NCI-H82 treated with DMSO at 0.1 percent for 48 hours (cell line): ENCODE measurements around the gene TBC1D1.

ENCODE experiments used
- DNase-seq: peaks from one replicate; lab custom pipeline; 2025; ENCODE audit not compliant: unreplicated experiment; lab: John Stamatoyannopoulos, UW

TBC1D1 gene

DNA sequence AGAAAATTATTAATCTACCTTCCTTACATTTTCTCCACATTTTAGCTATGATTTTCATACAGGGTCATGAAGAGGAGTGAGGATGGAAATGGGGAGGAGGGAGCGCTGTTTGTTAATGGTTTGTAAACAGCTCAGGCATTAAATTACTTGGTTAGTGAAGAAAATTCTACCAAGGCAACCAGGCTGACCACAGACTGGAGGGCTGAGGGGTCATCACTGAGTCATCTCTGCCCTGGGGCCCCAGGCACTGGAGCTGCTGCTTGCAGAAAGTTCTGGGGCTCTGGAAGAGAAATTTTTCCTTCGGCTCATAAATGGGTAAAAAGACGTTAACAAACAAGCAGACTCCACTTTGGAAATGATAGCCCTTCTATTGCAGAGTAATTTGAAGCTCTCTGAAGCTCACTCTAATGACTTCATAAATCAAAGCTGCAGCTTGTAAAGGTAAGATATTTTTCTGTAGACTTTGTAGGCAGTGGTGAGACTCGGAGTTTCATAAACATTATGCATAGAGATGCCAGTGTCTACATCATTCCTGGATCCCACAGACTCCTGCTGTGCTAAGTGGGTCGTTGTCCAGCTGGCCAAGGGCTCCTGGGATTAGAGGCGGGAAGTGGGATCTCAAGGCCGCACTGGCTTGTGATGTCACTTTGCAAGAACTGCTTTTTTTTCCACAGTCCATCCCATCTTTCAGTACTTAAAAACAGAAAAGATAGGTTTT lies 228.9 kb downstream of the TBC1D1 start:
- DNase-seq: no peak

DNA sequence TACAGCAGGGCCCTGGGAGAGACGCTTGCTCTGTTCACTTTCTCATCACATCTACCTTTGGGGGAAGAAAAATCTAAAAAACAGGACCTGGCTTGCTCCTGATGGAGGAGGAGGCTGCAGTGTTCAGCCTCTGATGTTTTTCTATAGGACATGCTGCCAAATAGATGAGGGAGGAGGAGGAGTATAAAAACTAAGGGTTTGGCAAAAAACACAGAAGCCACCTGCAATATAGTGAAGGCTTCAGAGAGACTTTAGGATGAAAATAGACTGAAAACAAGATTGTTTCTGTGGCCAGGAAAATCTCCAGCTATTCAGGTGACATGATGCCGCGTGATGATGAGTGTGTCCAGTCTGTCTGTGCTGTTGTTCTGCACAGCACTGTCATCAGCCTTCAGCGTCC lies 229.9 kb downstream of the TBC1D1 start:
- no peak for DNase-seq

DNA sequence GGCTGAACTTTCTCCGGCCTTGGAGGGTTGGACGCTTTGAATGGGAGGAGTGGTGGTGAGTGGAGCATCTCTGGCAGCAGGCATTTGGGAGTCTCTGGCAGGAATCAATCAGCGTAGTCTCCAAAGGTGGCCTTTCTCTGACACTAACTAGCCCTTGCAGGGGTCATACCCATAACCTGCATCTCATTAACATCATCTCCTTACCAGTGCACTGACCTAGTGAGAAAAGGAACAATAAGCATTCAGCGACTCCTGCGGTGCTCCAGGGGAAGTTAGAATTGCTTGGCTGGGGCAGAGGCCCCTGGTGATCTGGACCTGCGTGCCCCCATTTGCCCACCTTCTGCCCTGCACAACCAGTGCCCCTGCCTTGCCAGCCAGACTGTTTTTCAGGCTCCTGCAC lies 231.2 kb downstream of the TBC1D1 start:
- DNase-seq: no peak

DNA sequence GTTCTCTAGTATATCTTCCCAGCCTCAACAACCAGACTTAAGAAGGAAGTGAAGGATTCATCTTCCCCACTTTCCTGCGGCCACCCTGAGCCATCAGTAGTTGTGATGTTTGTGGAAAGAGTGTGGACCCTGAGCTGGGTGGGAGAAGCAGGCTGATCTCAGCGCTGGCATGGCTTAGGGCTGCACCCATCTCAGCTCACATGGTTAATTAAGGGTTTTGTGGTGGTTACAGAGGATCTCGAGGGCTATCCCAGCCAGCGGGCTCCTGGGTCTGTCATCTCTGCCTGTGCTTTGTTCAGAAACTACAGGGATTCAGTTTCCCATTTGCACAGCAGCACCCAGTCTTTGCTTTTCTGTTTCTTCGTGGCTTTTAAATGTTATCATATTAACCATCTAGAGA lies 232.7 kb downstream of the TBC1D1 start:
- no peak for DNase-seq

DNA sequence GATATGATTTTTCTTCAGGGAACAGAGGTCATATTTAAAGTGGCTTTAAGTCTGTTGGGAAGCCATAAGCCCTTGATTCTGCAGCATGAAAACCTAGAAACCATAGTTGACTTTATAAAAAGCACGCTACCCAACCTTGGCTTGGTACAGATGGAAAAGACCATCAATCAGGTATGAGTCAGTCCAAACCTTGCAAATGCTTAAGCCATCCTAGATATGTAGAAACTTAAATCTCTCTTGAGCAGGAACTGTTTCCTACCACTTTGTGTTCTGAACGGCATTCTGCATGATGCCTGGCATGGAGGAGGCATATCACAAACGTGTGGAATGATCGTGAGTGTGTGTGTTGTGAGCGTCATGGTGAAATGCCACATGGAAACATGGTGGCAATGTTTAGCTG lies 234.1 kb downstream of the TBC1D1 start:
- DNase-seq: no peak

DNA sequence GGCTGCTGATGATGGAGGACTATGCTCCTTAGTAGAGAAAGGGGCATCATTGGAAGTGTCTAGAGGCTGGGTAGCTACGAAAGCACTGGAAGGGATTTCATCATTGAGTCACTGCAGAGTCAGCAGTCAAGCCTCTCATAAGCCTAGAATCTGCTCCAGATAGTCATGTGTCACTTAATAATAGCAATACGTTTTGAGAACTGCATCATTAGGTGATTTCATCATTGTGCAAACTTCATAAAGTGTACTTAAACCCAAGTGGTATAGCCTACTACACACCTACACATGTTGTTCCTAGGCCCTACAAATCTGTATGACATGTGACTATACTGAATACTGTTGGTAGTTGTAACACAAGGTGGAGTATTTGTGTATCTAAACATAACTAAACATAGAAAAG lies 234.9 kb downstream of the TBC1D1 start:
- DNase-seq: no peak

DNA sequence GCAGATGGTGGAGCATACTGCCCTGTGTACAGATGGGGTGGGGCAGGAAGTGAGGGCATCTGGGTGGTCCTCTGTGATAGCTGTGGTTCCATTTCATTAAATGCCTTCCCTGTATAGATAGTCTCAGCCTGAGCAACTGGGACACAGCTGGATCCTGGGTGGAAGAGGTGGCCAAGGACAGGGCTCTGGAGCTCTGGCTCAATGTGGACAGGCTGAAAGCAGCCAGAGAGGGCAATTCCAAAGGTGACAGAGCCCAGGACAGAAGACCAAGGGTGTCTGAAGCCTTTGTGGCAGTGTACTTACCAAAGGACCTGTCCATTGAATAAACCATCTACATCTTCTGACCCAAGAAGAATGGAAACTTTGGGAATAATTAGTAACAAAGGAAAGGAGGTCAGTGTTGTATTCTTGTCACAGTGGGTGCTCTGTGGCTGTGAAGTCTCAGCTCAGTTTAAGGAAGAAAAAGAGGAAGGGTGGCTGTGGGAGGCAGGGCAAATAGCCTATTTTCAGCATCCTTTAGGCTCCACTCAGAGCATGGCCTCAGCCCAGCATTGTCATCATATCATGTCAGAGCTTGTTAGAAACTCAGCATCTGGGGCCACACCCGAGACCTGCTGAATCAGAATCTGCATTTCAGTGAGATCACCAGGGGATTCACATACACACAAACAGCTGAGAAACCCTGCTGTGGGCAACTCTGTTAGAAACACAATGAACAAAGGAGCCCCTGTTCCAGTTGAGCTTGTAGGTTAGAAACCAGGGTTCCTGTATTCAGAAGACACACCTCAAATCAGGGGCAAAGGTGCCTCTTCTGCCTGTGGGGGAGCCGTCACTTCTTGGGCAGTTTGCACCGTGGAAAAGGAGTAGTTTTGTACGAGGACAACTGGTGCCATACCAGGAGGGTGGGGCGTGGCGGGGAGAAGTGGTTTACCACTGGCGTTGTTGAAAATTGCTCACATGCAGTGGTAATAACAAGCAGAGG lies 237.9 kb downstream of the TBC1D1 start:
- DNase-seq: no peak

DNA sequence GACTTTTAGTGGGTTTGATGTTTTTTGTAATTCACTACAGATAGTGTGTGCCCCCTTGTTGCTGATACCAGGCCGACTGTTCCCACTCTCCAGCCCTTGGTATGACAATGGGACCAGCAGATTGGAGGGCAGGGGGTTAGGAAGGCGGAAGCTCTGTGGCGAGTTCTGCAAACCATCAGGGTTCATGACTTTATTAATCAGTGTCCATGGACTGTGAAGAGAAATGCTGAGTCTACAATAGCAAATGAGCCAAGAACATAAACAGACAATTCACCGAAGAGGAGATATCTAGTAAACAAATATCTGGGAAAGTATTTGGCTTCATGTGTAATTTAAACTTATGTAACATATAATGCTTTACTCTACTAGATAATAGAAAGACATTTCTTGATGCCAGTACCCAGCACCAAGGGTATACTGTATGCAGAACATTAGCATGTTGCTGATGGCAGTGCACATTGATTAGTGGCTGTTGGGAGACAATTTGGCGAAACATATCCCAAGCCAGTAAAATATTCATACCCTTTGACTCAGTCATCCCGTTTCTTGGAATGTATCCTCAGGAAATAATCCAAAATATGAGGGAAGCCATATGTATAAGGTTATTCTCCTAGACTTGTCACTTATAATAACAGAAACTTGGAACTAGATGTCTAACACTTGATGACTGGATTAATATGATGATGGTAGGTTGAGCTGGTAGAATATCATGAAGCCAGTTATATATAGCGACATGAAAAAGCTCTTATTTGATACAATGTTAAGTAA lies 238.8 kb downstream of the TBC1D1 start:
- no peak for DNase-seq

DNA sequence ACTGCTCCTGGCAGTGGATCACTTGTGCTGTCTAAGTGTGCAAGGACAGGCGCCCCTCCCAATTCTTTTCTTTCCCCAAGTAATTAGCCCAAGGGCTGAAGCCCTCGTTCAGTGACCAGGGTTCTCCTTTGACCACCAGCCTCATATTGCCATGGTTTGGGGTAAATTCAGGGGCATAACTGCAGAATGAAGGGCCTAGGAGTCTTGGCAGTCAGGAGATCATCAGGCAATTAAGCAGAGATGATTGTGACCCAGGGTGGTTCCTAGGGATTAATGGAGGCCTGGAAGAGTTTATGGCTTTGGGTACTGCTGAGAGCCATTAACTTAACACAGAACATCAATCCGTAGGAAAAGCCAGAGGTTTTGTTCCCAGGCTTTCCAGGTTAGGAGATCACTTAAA lies 240.0 kb downstream of the TBC1D1 start:
- DNase-seq: peak; percentile 11

DNA sequence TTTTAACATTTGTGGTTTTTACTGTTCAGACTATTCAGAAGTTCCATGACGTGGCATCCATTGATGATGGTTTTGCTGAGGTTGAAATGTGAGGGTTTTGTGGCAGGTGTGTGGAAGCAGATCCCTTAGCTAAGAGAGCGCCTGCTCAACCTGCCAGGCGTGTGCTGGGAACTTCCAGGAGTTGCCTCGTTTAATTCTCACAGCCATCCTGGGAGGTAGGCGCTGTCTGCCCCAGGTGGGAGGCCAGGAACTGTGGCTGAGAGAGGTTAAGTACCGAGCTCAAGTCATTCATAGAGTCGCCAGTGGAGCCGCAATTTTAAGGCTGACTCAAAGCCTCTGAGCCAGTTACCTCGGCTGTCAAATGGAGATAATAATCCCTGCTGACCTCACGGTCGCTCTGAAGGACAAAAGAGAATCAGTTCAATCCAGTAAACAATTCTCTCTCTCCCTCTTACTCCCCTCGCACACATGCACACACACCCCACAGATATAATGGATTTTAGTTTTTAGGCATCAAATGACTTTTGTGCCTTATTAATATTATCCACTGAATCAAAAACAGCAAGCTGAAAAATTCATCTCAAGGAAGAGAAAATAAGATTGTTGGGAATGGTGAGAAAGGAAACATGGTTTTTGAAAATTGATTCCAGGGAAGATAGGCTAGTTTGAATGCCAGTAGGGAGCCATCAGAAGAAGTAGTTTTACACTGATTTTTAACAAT lies 240.6 kb downstream of the TBC1D1 start:
- no peak for DNase-seq

DNA sequence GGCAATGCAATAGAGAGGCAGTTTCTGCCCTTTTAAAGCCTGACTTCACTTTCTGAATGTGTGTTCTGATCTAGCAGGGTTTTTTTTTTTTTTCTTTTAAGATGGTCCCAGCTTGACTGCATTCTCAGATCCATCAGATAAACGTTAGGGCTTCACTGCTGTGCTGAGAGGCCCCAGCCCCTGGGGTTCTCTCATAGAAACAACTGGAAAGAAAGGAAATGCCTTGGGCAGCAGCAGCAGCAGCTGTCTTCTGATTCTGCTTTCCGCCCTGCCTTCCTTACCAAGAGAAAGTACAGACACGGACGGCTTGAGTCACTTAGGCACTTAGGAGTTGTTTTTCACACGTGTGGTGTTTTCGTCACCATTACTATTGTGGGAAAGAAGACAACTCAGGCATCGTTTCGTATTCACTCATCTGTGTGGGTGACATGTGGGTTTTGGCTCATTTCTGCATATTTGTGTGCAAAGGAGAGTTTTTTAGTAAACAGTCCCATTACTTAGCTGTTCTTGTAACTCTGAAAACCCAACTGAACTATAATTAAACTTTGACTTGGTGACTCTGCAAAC lies 241.3 kb downstream of the TBC1D1 start:
- no peak for DNase-seq

DNA sequence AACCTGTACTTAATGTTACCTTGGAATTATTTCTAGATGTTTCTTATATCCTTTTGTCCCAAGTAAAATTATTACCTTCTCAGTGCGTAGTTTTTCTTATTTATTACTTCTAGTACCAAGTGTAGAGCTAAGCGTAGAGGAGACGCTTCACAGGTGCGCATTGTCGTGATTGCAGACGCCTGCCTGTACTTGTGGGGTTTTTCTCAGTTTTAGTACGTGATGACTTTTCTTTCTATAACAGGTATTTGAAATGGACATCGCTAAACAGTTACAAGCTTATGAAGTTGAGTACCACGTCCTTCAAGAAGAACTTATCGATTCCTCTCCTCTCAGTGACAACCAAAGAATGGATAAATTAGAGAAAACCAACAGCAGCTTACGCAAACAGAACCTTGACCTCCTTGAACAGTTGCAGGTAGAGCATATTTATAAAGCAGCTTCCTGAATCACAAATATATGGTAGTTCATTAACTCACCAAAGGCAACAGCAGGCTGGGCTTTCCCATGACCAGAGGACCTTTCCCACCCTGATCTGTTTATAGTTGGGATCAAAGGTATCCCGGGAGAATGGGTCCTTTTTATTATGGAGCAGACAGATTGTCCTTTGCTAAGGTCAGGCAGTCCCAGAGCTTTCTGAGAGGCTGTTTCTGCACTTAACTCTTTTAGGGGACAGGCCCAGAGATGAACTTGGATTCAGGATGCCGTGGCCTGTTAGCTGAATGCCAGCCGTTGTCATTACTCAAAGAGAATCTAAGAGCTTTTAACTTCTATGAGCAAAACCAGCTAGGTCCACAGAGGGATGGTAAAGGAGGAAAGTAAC lies 242.2 kb downstream of the TBC1D1 start:
- DNase-seq: no peak

DNA sequence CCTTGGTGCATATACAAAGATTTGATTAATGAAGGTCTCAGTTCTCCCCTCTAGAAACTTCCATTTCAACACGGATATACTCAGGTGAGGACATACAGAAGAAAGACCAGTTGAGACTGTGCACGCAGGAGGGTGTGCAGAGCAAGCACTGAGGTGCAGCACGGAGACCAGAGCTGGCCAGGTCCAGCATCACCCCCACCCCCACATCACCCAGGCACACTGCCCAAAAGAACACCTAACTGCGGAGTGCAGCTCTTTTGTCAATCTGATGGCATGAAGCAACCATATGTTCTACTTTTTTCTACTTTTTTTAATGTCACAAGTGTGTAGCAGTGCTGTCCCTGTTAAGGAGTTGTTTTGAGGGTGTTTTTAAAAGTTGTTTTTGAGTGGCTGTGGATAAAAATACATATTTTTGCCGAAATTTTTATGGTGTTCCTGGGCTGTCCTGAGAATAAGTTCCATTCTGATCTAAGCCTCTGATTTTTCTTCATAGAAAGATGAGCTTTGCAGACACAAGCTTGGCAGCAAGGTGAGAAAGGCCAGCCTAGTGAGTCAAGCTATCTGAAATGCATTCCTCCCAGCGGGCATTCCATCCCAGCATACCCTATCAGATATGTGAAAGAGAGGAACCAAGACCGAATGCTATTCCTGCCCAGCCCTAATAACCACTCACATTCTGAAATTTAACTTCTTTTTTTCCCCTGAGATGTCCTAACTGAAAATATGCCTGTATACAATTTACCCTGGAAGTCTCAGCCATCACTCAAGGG lies 243.0 kb downstream of the TBC1D1 start:
- DNase-seq: no peak

DNA sequence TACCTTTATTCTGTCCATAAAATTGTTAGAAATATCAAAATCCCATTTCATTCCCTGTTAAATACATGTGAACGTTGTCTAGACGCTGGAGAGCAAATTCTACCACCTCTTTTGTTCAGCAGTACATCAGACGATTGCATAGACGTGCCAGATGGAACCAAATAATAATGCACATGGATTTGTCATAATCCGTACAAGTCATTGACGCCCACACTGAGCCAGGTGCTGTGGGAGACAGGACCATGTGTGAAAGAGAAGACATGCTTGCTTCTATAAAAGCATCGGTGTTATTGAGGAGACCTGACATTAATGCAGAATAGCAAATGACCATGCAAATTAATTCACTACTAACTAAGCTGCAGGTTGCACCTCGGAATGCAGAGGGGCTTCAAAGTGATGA lies 244.3 kb downstream of the TBC1D1 start:
- DNase-seq: no peak

DNA sequence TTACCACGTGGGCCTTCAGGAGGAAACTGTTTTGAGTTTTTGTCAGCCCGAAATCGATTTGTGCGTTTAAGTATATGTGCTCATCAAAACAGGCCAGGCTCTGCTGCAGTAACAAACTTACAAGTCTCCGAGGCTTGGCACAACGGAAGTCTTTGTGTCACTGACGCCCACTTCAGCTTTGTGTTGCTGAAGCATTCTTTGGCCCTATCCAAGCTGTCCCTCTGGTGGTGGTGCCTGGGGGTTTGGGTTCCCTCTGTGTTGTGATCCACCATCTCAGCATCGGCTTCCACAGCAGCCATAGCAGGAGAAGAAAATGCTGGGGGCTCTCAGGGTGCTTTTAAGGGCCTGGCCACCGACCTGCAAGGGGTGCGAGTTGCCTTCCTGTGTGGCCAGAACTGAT lies 245.7 kb downstream of the TBC1D1 start:
- no peak for DNase-seq

DNA sequence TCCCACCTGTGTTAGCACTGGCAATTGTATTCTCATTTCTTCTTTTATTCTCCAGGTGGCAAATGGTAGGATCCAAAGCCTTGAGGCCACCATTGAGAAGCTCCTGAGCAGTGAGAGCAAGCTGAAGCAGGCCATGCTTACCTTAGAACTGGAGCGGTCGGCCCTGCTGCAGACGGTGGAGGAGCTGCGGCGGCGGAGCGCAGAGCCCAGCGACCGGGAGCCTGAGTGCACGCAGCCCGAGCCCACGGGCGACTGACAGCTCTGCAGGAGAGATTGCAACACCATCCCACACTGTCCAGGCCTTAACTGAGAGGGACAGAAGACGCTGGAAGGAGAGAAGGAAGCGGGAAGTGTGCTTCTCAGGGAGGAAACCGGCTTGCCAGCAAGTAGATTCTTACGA lies 246.2 kb downstream of the TBC1D1 start:
- DNase-seq: no peak

DNA sequence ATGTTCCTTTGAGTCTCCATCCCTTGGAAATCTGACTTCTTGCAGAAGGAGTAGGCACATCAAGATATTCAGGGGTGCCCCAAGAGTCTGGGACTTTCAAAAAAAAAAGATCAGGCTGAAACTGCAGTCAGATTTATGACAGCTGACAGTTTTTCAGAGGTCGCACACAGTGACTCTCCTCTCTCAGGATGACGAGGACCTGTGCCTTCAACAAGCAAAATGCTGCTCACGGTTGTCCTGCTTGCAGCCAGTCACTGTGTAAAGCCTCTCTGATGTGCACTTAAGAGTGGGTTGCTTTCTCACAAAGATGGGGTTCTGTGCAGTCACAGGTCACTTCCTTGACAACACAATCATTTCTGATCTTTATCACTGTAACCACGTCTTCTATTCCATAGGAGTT lies 247.5 kb downstream of the TBC1D1 start:
- no peak for DNase-seq

DNA sequence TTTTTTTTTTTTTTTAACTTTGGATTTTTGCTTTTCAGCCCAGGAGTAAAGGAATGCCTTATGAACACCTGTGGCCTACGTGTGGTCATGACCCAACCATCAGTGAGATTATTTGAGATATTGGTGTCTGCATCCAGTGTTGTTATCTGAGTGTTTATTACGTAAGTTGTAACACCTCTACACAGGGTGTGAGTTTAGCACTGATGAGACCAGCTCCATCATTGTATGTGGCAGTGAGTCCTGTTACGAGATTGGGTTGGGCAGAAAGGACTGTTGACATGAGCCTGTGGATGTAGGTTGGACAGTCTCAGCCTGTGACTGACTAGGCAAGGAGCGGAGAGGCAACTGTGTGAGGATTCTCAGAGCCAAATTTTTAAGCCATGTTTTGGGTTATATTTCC lies 248.3 kb downstream of the TBC1D1 start:
- DNase-seq: no peak

DNA sequence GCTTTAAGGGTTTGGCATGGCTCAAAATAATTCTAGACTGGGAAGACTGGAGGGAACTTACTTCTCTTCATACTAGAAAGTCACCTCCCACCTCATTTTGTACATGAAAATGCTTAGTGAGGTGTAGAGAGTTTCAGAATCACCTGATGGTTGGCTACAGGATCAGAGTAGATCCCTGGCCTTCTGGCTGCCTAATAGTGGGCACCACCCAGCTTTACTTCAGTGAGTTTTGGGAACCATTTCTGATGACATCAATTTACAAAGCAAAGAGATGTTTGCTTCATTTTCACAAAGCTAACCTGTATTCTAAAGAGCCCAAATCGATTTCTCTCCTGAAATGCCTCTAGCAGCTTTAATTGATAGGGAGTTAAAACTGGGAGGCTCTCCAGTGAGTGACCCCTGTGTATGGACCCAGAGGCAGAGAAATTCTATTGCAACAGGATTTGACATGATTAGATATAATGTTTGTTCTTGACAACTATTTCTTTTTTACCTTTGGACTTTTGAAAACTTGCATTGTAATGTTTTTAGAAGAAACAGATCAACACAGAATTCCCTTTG lies 249.8 kb downstream of the TBC1D1 start:
- DNase-seq: no peak
